Stimulated activated CD8-positive, alpha-beta memory T cell treated with anti-CD3 and anti-CD28 coated beads, Interleukin-12 subunit alpha, Interleukin-12 subunit beta, amount 100 ng/mL, for 4 hours (primary cell): Measurements from ENCODE around the gene EIF4H.
A peak's percentile ranks its signal among the peaks of the same experiment; 100 is the strongest.
"Not testable (repeated sequence)": the region's sequence is repeated elsewhere in the genome, so short reads cannot be mapped to it uniquely, and the experiment has no call there.

Experiments
- DNase-seq: peaks from one replicate; pipeline ENCODE4 v3.0.0-alpha.2; 2020; ENCODE audit warnings: low read depth

Gene EIF4H

GRCh38 chr7:74199551-74200355 is 25.6 kb downstream of the EIF4H start:
- no peak for DNase-seq

GRCh38 chr7:74202841-74203556 is 28.8 kb downstream of the EIF4H start:
- no peak for DNase-seq

DNA sequence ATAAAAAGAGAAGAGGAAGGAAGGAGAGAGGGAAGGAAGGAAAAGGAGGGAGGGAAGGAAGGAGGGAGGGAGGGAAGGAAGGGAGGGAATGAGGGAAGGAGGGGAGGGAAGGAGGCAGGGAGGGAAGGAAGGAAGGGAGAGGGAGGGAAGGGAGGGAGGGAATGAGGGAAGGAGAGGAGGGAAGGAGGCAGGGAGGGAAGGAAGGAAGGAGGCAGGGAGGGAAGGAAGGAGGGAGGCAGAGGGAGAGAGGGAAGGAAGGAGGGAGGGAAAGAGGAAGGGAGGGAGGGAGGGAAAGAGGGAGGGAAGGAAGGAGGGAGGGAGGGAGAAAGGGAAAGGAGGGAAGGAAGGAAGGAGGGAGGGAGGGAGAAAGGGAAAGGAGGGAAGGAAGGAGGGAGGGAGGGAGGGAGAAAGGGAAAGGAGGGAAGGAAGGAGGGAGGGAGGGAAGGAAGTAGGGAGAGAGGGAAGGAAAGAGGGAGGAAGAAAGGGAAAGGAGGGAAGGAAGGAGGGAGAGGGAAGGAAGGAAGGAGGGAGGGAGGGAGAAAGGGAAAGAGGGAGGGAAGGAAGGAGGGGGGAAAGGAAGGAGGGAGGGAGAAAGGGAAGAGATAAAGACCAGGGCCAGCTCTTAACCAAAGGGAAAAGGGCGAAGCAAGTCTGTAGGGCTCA is 29.9 kb downstream of the EIF4H start:
- DNase-seq, result no peak

DNA sequence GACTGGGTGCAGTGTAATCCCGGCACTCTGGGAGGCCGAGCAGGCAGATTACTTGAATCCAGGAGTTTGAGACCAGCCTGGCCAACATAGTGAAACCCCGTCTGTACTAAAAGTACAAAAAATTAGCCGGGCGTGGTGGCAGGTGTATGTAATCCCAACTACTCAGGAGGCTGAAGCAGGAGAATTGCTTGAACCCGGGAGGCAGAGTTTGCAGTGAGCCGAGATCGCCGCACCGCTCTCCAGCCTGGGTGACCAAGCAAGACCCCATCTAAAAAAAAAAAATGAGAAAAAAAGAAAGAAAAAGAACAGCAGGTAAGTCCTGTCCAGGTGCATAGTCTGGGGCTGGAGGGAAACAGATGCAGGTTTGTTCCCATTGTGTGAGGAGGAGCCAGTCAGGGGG is 31.9 kb downstream of the EIF4H start:
- DNase-seq, result not testable (repeated sequence)

DNA sequence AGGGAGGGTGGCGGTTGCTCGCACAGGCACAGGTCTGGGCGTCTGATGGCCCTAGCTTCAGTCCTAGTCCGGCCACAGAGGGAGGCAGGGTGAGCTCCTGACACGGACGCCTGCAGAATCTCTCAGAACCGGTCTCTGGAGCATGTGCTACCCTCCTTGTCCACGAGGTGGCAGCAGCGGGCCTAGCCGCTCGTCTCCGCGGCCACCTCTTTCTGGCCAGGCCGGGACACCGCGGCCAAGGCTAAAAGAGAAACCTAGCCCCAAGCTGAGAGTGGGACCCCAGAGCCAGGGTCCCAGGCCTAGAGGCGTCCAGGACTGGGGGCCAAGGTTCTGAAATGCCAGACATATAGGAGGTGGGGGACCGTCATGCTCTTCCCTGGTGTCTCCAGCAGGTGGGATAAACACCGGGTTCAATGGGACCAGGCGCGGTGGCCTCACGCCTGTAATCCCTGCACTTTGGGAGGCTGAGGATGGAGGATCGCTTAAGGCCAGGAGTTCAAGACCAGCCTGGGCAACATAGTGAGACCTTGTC is 32.5 kb downstream of the EIF4H start:
- DNase-seq, result peak; percentile 59

DNA sequence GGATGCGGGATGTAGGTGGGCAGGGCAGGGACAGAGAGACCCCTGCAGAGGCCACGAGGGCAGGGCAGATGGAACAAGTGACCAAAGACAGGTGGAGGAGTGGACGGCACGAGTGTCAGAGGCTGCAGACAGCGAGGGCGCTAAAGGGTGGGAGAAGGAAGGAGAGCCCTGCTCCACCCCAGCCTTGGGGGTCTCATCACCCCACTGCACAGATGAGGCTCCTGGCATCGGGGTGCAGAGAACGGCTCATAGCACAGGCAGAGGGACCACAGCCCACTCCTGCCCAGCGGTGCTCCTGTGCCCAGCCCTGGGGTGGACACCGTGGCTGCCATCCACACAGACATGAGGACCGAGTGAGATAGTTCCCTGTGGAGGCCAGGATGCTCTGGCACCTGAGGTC is 33.4 kb downstream of the EIF4H start:
- no peak for DNase-seq

DNA sequence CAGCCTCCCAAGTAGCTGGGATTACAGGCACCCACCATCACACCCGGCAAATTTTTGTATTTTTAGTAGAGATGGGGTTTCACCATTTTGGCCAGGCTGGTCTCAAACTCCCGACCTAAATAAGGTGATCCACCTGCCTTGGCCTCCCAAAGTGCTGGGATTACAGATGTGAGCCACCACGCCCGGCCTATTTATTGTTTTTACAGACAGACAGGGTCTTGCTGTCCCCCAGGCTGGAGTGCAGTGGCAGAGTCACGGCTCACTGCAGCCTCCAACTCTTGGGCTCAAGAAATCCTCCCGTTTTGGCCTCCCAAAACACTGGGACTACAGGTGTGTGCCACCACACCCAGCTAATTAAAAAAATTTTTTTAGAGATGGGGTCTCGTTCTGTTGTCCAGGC is 34.1 kb downstream of the EIF4H start:
- not testable (repeated sequence) for DNase-seq

DNA sequence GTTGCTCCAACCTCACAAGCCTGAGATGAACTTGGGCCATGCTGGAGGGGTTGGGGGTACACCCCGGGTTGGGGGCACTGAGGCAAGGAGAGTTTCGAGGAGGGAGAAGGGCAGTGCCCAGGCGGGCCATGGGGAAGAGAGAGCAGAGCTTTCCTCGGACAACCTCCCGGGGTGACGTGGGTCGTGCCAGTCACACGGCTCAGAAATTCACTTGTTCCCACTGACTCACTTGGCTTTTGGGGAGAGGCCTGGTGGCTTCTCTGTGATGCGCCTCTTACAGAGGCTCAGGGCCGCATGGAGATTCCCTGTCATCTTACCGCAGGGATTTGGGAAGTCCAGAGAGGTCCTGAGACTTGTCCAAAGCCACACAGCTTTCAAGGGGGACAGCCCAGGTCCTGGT is 38.5 kb downstream of the EIF4H start:
- DNase-seq, result no peak

DNA sequence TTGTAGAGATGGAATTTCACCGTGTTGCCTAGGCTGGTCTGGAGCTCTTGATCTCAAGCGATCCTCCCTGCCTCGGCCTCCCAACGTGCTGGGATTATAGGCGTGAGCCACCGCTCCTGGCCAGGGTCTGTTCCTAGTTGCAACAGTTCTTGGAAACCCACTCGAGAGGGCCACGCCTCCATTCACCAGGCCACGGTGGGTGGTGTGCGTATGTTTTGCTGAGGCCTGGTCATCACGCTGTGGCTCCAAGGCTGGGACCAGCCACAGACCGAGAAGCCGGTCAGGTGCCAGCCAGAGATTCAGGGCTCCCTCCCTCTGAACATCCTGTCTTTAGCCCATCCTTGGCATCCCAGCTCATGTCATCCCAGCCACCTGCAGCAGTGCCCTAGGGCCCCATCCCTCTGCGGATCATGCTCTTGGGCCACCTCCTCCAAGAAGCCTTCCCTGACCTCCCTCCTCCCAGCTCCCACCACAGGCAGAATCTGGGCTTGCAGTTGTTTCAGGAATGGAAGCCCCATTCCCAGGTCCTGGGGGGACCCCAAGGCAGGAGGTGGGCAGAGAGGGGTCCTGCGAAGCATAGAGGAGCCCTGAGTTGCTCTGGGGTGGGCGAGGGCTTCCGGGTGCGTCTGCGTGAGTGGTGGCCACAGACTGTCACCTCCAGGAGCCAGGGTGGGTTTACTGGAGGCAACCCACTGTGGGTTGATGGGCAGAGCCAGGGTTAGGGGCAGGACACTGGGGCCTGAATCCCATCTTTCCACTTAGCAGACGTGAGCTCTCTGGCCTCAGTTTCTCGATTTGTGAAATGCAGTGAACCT is 40.9 kb downstream of the EIF4H start:
- no peak for DNase-seq

- no peak for DNase-seq
Observed at GRCh38 chr7:74215921-74216320, 41.8 kb downstream of the EIF4H start.

GRCh38 chr7:74216361-74216761 is 42.2 kb downstream of the EIF4H start:
- DNase-seq, result no peak

DNA sequence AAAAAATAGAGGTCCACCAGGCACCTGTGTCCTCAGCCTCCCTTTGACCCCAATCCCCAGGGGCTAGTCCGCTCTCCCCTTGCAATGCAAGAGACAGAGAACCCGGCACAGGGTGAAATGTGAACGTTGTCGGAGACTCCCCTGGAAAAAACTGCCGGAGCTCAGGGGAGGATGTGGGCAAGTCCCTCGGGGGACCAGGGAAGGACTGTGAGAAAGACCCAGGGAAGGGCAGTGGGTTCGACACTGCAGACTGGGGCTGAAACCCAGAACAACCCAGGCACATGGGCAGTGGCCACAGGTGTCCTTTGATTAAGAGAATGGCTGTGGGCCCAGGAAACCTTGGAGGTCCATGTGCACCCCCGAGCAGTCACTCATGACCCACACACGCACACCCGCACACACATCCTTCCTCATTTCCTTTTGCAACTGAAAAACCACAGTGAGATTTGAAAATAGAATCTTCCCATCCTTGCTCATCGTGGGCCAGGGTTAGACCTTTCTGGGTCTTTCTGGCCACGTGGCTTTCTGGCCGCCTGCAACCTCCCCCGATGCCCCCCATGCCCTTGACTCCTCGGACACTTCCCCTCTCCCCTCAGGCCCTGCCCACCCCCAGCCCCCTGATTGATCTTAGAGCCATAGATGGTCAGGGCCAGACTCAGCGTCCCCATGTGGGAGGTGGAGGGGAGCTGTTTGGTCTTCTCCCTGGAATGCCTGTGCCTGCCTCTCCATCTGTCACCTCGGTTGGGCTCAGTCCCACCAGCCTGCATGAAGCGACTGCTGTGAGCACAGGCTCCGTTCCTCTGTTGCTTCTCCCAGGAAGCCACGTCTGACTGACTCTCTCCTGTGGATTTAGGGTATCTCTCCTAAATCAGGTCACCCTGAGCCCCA is 43.5 kb downstream of the EIF4H start:
- DNase-seq, result no peak

DNA sequence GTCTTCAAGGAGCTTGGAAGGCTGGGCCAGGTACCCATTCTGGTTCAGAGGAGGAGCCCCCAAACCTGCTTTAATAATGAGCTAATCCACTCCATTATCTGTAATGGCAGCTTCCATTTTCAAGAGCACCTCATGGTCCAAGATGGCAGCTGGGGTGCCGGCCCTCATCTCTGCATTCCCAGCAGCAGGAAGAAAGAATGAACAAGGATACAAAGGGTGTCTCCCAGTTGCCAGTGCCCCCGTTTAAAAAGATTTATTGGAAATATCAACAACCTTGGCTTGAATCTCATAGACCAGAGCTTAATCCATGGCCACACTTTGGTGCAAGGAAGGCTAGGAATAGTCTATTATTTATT is 44.2 kb downstream of the EIF4H start:
- no peak for DNase-seq

DNA sequence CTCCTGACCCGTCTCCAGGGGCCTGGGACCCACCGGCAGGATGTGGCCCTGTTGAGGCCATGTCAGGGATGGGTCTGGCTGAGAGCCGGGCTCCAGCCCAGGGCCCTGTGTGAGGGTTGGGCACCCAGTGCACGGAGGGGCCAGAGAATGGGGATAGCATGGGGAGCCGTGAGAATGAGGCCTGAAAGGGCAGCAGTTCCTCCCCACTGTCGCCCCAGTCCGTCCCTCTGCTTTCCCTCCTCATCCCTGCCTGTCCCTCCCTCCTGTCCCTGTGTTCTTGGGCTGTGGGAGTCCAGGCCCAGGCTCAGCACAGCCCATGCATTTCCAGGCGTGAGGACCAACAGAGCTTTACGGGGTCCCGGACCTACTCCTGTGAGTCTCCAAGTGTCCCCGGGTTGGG is 45.3 kb downstream of the EIF4H start:
- no peak for DNase-seq

- DNase-seq, result no peak
Observed at GRCh38 chr7:74220229-74220628, 46.1 kb downstream of the EIF4H start.

GRCh38 chr7:74221713-74222112 is 47.6 kb downstream of the EIF4H start:
- no peak for DNase-seq

GRCh38 chr7:74222851-74223710 is 48.9 kb downstream of the EIF4H start:
- no peak for DNase-seq

GRCh38 chr7:74223711-74224510 is 49.8 kb downstream of the EIF4H start:
- no peak for DNase-seq

GRCh38 chr7:74224511-74224832 is 50.3 kb downstream of the EIF4H start:
- DNase-seq, result no peak
